ENCODE data around the gene RBBP5.

DNA sequence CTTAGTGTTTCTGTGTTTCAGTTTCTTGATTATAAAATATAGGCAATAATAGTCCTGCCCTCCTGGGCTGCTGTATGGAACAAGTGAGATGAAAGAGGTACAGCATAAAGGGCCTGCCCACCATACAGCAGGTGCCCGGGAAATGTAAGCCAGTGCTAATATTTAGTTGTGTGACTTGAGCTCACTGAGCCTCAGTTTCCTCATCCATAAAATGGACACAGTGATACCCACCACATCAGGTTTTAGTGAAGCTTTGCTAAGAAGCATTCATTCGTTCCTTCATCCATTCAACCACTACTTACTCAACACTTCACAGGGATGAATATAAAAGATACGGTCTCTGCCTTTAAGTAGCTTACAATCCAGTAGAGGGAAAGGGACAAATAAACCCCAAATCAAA lies 58.9 kb downstream of the RBBP5 start:
- TF ChIP-seq POLR2A (IDR thresholded peaks at IDR 0.05) = no peak
- no peak for TF ChIP-seq CTCF (IDR thresholded peaks at IDR 0.05)
